Measurements from ENCODE around the gene RNFT2. TPM values are rescaled to one million over a fixed set of nuclear protein-coding genes. Genes with fewer than 3 reads are reported as not detected.

Gene RNFT2
- total RNA-seq, 2 experiments from 2014 or later = 4.9 to 6.0 TPM

- no peak for DNase-seq
- peaks cover 26% of the 10 kb centered on the region for H3K27me3 Mint-ChIP-seq
- TF ChIP-seq, protein P1, sequence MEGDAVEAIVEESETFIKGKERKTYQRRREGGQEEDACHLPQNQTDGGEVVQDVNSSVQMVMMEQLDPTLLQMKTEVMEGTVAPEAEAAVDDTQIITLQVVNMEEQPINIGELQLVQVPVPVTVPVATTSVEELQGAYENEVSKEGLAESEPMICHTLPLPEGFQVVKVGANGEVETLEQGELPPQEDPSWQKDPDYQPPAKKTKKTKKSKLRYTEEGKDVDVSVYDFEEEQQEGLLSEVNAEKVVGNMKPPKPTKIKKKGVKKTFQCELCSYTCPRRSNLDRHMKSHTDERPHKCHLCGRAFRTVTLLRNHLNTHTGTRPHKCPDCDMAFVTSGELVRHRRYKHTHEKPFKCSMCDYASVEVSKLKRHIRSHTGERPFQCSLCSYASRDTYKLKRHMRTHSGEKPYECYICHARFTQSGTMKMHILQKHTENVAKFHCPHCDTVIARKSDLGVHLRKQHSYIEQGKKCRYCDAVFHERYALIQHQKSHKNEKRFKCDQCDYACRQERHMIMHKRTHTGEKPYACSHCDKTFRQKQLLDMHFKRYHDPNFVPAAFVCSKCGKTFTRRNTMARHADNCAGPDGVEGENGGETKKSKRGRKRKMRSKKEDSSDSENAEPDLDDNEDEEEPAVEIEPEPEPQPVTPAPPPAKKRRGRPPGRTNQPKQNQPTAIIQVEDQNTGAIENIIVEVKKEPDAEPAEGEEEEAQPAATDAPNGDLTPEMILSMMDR (IDR thresholded peaks at IDR 0.05) = no peak
- Histone ChIP-seq H3K27me3 (ENCODE audit: control insufficient read depth in 1 of 2, insufficient read depth in 2 of 2, low read length in 2 of 2) (peaks cover 8 to 14% of the 10 kb centered on the region in 2 experiments), H3K36me3 (ENCODE audit: insufficient read depth, low read length) (no peaks in the 10 kb centered on the region), H3K4me1 (ENCODE audit: insufficient read depth, low read length) (no peaks in the 10 kb centered on the region), H3K27ac (ENCODE audit: low read depth in 1 of 2, low read length in 2 of 2) (no peak overlapping the region), H3K9me3 (ENCODE audit: control insufficient read depth in 1 of 2, insufficient read depth in 1 of 2, low read length in 2 of 2) (peaks cover 5 to 7% of the 10 kb centered on the region in 2 experiments), H3K4me3 (ENCODE audit: low read length) (no peak overlapping the region)
- peaks cover 7% of the 10 kb centered on the region for H3K4me1 Mint-ChIP-seq (ENCODE audit: low read depth)
- ChIA-PET POLR2A (no interaction called here), CTCF (no interaction called here)
- no peak overlapping the region for H3K27ac Mint-ChIP-seq
- no peaks in the 10 kb centered on the region for H3K9me3 Mint-ChIP-seq
- no peaks in the 10 kb centered on the region for H3K36me3 Mint-ChIP-seq (ENCODE audit: low read depth)
- ATAC-seq (ENCODE audit: poor library complexity) = no peak
- intact Hi-C loops (cut with DNase I, micrococcal nuclease) = no loop called here
- no peak overlapping the region for H3K4me3 Mint-ChIP-seq
Measured at GRCh38 chr12:116870306-116870705, 132.2 kb downstream of the RNFT2 start.

DNA sequence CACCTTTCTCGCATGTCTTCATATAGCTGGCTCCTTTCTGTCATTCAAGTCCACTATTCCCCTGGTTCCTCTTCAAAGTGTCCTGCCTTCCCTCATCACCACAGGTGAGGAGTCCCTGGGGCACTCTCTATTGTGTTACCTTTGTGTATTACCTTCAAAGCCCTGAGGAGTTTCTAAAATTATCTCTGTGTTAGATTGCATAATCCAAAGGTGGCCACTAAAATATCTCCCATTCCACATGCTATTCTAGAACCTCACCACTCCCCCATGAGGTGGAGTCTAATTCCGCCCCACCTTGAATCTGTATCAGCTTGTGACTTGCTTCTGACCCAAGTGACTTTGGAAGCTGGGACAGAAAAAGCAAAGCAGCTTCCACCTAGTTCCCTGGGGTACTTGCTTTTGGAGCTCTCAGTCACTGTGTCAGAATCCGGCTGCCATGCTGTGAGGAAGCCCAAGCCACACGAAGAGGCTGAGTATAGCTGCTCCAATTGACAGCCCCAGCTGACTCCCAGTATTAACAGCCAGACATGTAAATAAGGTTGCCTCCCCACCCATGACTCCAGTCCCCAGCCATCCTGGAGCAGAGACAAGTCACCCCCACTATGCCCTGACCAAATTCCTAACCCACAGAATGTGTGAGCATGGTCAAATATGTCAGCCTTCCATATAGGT, 136.3 kb downstream of the RNFT2 start:
- TF ChIP-seq, protein P1 (IDR thresholded peaks at IDR 0.05) = no peak
- Mint-ChIP-seq H3K27ac (no peak overlapping the region), H3K9me3 (no peaks in the 10 kb centered on the region), H3K36me3 (ENCODE audit: low read depth) (no peaks in the 10 kb centered on the region), H3K27me3 (peaks cover 64% of the 10 kb centered on the region), H3K4me3 (no peak overlapping the region), H3K4me1 (ENCODE audit: low read depth) (peaks cover 18% of the 10 kb centered on the region)
- Histone ChIP-seq H3K27ac (ENCODE audit: low read depth in 1 of 2, low read length in 2 of 2) (no peak overlapping the region), H3K27me3 (ENCODE audit: control insufficient read depth in 1 of 2, insufficient read depth in 2 of 2, low read length in 2 of 2) (peaks cover 38 to 48% of the 10 kb centered on the region in 2 experiments), H3K36me3 (ENCODE audit: insufficient read depth, low read length) (no peaks in the 10 kb centered on the region), H3K4me3 (ENCODE audit: low read length) (no peak overlapping the region), H3K4me1 (ENCODE audit: insufficient read depth, low read length) (peaks cover 13% of the 10 kb centered on the region), H3K9me3 (ENCODE audit: control insufficient read depth in 1 of 2, insufficient read depth in 1 of 2, low read length in 2 of 2) (peaks cover 7 to 12% of the 10 kb centered on the region in 2 experiments)
- CTCF ChIA-PET = no interaction called here
- no peak for ATAC-seq (ENCODE audit: poor library complexity)
- intact Hi-C loops (cut with DNase I, micrococcal nuclease) = no loop called here
- no peak for DNase-seq
- POLR2A ChIA-PET = no interaction called here

DNA sequence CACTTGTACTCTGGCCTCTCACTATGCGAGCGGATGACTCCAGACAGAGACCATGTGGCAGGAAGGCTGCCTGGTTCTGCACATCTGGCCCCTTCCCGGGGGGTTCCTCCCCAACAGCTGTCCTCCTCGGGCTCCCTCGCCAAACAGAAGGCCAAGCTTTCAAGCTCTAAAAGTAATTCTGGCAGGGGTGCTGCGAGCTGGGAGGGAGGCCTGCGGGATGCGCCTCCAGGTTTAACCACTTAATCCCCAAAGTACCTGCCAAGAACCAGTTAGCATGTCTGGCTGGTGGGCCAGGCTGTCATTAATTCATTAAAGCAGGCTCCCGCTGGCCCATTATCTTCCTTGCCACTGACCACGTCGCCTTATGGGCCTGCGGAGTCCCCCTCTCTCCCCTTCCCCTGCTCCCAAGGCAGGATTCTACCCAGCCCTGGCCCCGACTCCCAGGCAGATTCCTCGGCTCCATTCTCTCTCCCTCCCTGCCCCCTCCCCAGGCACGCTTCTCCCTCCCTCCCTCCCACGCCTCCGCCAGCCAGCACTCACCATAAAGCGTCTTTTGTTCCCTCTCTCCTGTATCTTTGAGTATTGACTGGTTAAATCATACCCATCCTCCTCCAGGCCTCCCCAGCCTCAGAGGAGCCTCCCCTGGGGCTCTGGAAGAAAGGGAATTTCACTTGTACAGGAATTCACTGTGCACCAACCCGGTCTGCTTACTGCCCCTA, 138.2 kb downstream of the RNFT2 start:
- H3K27me3 ChIP-seq (ENCODE audit: control insufficient read depth in 1 of 2, insufficient read depth in 2 of 2, low read length in 2 of 2) = peaks cover 47 to 60% of the 10 kb centered on the region in 2 experiments
- ChIA-PET POLR2A (no interaction called here), CTCF (no interaction called here)
- intact Hi-C loops (cut with DNase I, micrococcal nuclease) = no loop called here
- Mint-ChIP-seq H3K27me3 (peaks cover 73% of the 10 kb centered on the region), H3K9me3 (no peaks in the 10 kb centered on the region), H3K4me3 (no peak overlapping the region), H3K36me3 (ENCODE audit: low read depth) (no peaks in the 10 kb centered on the region), H3K27ac (no peak overlapping the region), H3K4me1 (ENCODE audit: low read depth) (peaks cover 31% of the 10 kb centered on the region)
- no peak overlapping the region for H3K4me3 ChIP-seq (ENCODE audit: low read length)
- TF ChIP-seq, protein P1 (IDR thresholded peaks at IDR 0.05) = no peak
- DNase-seq (no peak), ATAC-seq (ENCODE audit: poor library complexity) (no peak)
- H3K27ac ChIP-seq (ENCODE audit: low read depth in 1 of 2, low read length in 2 of 2) = no peak overlapping the region
- H3K9me3 ChIP-seq (ENCODE audit: control insufficient read depth in 1 of 2, insufficient read depth in 1 of 2, low read length in 2 of 2) = peaks cover 7 to 16% of the 10 kb centered on the region in 2 experiments
- peaks cover 26% of the 10 kb centered on the region for H3K4me1 ChIP-seq (ENCODE audit: insufficient read depth, low read length)
- no peaks in the 10 kb centered on the region for H3K36me3 ChIP-seq (ENCODE audit: insufficient read depth, low read length)

Measured in CD4-positive, alpha-beta T cell (primary cell).